Right ventricle myocardium superior (tissue), 1 donor: ENCODE data around the gene LRWD1. TPM values are rescaled to one million over a fixed set of nuclear protein-coding genes. Genes with fewer than 3 reads are reported as not detected.
A peak's percentile ranks its signal among the peaks of the same experiment; 100 is the strongest.
"Not testable (repeated sequence)": the region's sequence is repeated elsewhere in the genome, so short reads cannot be mapped to it uniquely, and the experiment has no call there.

Experiments used
- ATAC-seq: fragments of 200-7000 bp; cut with Tn5 transposase; one replicate; pipeline ENCODE4 v1.9.1; 2020; ENCODE audit warnings: mild to moderate bottlenecking; ENCODE audit not compliant: poor library complexity
- DNase-seq: peaks from one replicate; pipeline ENCODE4 v3.0.0-alpha.2; 2020
- intact Hi-C: fragments of 100-400 bp; cut with DNase I; formaldehyde crosslinking; loops from one replicate; pipeline ENCODE4 v1.11.2; 2022
- microRNA-seq: library from miRNA; unstranded; fragments of <30 nt; microRNA quantifications from one replicate; pipeline ENCODE4 v1.2.0, GENCODE V29; 2020
- total RNA-seq: library from RNA; stranded (reverse); fragmentation: NEBNext Ultra II Directional; extraction: Animal tissue kit (Norgen Biotek cat#: 25700); gene quantifications from one replicate; pipeline ENCODE4 v1.2.1, GENCODE V29; 2021
- donor health status: DM: no; HTN: yes; CAD: no; lungs with severe emphysema.

The LRWD1 gene
- total RNA-seq, 1 donor from 2014 or later = 9.7 TPM

DNA sequence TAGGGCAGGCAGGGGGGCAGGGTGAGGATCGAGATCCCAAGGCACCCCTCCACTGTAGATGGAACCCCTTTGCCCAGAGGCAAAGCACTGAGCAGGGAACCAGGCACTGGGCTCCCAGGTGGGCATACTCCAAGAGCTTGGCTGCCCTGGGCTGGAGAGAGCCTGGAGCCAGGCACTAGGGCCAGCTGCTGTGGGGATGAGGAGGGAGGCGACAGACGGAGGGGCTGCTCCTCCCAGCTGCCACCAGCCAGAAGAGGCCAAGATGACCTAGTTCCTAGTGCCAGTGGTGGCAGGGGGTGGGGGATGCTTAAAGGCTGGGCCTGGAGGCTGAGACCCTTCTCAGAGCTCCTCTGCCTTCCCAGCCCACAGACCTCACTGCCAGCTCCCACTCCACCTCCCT is 51.1 kb downstream of the LRWD1 start:
- intact Hi-C loops, DNase-seq, ATAC-seq: not testable (repeated sequence)

DNA sequence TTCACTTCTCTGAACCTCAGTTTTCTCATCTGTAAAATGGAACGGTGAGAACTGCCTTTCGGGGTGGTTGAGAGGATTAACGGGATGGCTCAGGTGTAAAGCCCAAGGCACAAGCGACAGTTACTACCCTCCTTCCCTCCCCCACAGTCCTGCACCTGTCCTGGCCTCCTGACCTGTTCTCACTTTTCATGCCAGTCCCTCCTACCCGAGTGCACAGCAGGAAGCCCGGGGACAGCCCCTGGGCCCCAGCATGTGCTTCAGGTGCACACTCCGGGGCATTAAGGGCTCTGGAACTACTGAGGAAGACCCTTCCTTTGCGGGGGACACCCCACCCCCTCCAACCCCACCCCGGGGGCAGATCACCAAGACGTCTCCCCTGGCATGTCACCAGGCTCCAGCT is 52.2 kb downstream of the LRWD1 start:
- intact Hi-C loops, DNase-seq, ATAC-seq: not testable (repeated sequence)

DNA sequence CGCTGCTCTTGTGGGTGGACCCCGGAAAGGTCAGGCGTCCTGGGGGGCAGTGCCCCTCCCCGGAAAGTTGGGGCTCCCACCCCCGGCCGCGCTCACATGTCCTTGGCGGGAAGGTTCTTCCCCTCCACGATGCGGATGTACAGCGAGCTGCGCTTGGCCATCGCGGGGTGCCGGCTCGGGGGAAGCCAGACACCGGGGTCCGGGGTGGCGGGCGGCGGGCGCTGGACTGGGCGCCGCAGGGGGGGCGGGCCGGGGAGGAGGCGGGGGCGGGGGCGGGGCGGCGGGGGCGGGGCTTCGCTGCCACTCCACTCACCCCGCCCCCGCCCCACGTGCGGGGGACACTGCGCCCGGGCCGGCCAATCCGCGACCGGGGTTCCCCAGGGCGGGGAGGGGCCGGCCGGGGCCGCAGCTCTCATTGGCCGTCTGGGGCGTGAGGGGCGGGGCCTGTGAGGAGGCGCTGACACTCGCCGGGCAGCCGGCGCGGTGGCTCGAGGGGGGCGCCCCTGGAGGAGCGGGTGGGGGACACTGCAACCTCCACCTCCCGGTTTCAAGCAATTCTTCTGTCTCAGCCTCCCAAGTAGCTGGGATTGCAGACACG is 52.9 kb downstream of the LRWD1 start, which contains the start of gene RASA4B:
Gene RASA4B, minus strand, starts transcription at position 228 of the 598 bp plus-strand sequence. Its CDS starts 67 bp downstream, at position 161.
- intact Hi-C loops = not testable (repeated sequence)
- ATAC-seq = peak; percentile 96
- DNase-seq = peak; percentile 39

DNA sequence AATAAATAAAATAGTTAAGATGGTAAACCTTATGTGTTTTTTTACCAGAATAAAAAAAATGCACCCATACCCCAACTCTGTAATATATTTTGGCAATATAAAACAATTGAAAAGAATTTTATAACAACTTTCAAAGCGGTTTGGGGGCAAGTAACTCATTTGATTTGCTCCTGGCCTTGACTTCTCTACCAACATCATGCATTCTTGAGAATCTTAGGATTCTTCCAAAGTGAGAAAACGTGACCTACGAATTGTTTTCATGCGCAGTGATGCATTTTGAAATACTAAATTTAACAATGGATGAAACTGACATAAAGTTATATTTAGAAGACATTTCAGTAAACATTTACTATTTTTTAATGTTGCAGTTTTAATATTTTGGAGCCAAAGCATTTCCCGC is 56.0 kb downstream of the LRWD1 start:
- intact Hi-C loops, ATAC-seq, DNase-seq: not testable (repeated sequence)

Small RNA genes within 50 kb of the gene (microRNA-seq; reads per million reads assigned to microRNA genes)
- gene MIR4467 (not detected), gene MIR5090 (not detected)

Other genes with a start within 250 kb of the LRWD1 start
- gene SH2B2, start 178.1 kb upstream of the LRWD1 start, total RNA-seq = 0.67 TPM
- not detected for gene SPDYE6, start 108.5 kb upstream of the LRWD1 start, total RNA-seq
- 9.8 TPM for gene PRKRIP1, start 68.6 kb upstream of the LRWD1 start, total RNA-seq
- 4.3 TPM for gene ORAI2, start 31.4 kb upstream of the LRWD1 start, total RNA-seq
- 5.3 TPM for gene ALKBH4, start 121 bp upstream of the LRWD1 start, total RNA-seq
- 51.3 TPM for gene POLR2J, start 13.9 kb downstream of the LRWD1 start, total RNA-seq
- 9.3 TPM for gene RASA4B, start 52.8 kb downstream of the LRWD1 start, total RNA-seq
- 4.4 TPM for gene UPK3BL2, start 78.7 kb downstream of the LRWD1 start, total RNA-seq
- not detected for gene SPDYE2, start 86.2 kb downstream of the LRWD1 start, total RNA-seq
- gene POLR2J3, start 107.6 kb downstream of the LRWD1 start, total RNA-seq = 12.0 TPM
- 16.6 TPM for gene RASA4, start 151.8 kb downstream of the LRWD1 start, total RNA-seq
- gene UPK3BL1, start 177.8 kb downstream of the LRWD1 start, total RNA-seq = 12.2 TPM
- gene SPDYE2B, start 185.3 kb downstream of the LRWD1 start, total RNA-seq = not detected
- 1.7 TPM for gene POLR2J2, start 206.7 kb downstream of the LRWD1 start, total RNA-seq